ENCODE measurements around the gene CAND2. TPM values are rescaled to one million over a fixed set of nuclear protein-coding genes. Genes with fewer than 3 reads are reported as not detected.
"Not testable (repeated sequence)": the region's sequence is repeated elsewhere in the genome, so short reads cannot be mapped to it uniquely, and the experiment has no call there.

The CAND2 gene
- total and polyA plus RNA-seq, 10 of the 15 experiments (the other 5 are each of a cell fraction or from before 2014, with no cell fraction given): 0.03 to 1.9 (median 0.52) TPM

DNA sequence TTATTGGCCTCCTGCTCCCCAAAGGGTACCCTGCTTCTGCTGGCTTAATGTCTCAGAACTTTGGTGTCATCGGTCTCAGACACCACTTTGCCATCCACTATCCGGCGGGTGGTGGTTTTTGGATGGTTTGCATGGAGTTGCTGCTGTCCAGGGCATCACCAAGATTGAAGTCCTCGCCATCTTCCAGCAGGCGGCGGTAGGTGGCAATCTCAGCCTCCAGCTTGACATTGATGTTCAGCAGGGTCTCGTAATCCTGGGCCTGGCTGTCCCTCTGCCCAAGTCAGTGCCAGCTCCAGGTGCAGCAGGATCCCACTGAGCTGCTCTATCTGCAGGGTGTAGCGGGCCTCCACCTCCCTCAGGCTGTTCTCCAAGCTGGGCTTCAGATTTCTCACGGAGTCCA is 9.1 kb upstream of the CAND2 start:
- TF ChIP-seq CTCF (IDR thresholded peaks at IDR 0.05 in 2 of 3, conservative IDR thresholded peaks at IDR 0.05 in 1 of 3; ENCODE audit: control insufficient read depth in 2 of 3, extremely low read depth in 1 of 3, insufficient read depth in 1 of 3, low read depth in 3 of 3, low read length in 3 of 3): peak; percentile 20 to 58 (median 30); a peak in 4 of 6 replicates
- POLR2A ChIA-PET: not testable (repeated sequence)

GRCh38 chr3:12787967-12788690 is 8.4 kb upstream of the CAND2 start:
- H3K4me2 ChIP-seq (ENCODE audit: control insufficient read depth, insufficient read depth); FAIRE-seq; H2AFZ ChIP-seq (ENCODE audit: control insufficient read depth, low read depth, low read length); H3K27me3 ChIP-seq (replicated peaks in 1 of 2; ENCODE audit: control insufficient read depth in 2 of 2, insufficient read depth in 2 of 2, low read length in 1 of 2); in situ Hi-C loops (cut with MboI); H3K36me3 ChIP-seq (ENCODE audit: control insufficient read depth in 2 of 2, insufficient read depth in 2 of 2, low read length in 1 of 2); H3K4me1 ChIP-seq (ENCODE audit: control insufficient read depth, insufficient read depth, low read length); H3K9me3 ChIP-seq (replicated peaks; ENCODE audit: control insufficient read depth, insufficient read depth, low read length); H3K79me2 ChIP-seq (ENCODE audit: control insufficient read depth, insufficient read depth, low read length); ATAC-seq; POLR2A ChIA-PET; H3K4me3 ChIP-seq; H3K9ac ChIP-seq (ENCODE audit: control insufficient read depth, insufficient read depth, low read length); H4K20me1 ChIP-seq (ENCODE audit: control insufficient read depth, insufficient read depth); intact Hi-C loops (cut with micrococcal nuclease; ENCODE audit: unreplicated experiment); BruUV-seq (replicated peaks); H3K27ac ChIP-seq (ENCODE audit: control insufficient read depth, insufficient read depth); DNase-seq (ENCODE audit: low read depth, low spot score): not testable (repeated sequence)
- RAD21 ChIA-PET (ENCODE audit: unreplicated experiment): interaction anchor here (1.6 to 1.9 kb wide), 3 partner anchors 22 to 103 kb away, joined by 5 to 9 read pairs (median 6); partner anchors contain the start of gene RPL32
- 43% methylated on average over 23 of the region's 23 CpGs for WGBS (ENCODE audit: insufficient coverage, insufficient replicate concordance, low lambda C conversion rate, missing lambda C conversion rate)
- SMC1A ChIA-PET (ENCODE audit: uncharacterized antibody, unreplicated experiment): interaction anchor here (2.4 kb wide), 1 partner anchor 103 kb away, joined by 6 read pairs; no protein-coding TSS in a partner anchor
- CTCF ChIA-PET: interaction anchor here (0.6 to 3.5 kb wide), 12 partner anchors 11 to 994 kb away, joined by 3 to 20 read pairs (median 4); partner anchors contain the start of gene RPL32

More for the DNA sequence above, 9.1 kb upstream of the CAND2 start:
- ATAC-seq; in situ Hi-C loops (cut with MboI); H3K9ac ChIP-seq (ENCODE audit: control insufficient read depth, insufficient read depth, low read length); H3K79me2 ChIP-seq (ENCODE audit: control insufficient read depth, insufficient read depth, low read length); H3K27ac ChIP-seq (ENCODE audit: control insufficient read depth, insufficient read depth); H3K27me3 ChIP-seq (replicated peaks in 1 of 2; ENCODE audit: control insufficient read depth in 2 of 2, insufficient read depth in 2 of 2, low read length in 1 of 2); DNase-seq (ENCODE audit: low read depth, low spot score); H3K4me1 ChIP-seq (ENCODE audit: control insufficient read depth, insufficient read depth, low read length); intact Hi-C loops (cut with micrococcal nuclease; ENCODE audit: unreplicated experiment); H3K36me3 ChIP-seq (ENCODE audit: control insufficient read depth in 2 of 2, insufficient read depth in 2 of 2, low read length in 1 of 2); H3K9me3 ChIP-seq (replicated peaks; ENCODE audit: control insufficient read depth, insufficient read depth, low read length); H3K4me2 ChIP-seq (ENCODE audit: control insufficient read depth, insufficient read depth); H2AFZ ChIP-seq (ENCODE audit: control insufficient read depth, low read depth, low read length); H4K20me1 ChIP-seq (ENCODE audit: control insufficient read depth, insufficient read depth); H3K4me3 ChIP-seq; BruUV-seq (replicated peaks): not testable (repeated sequence)
- 13% methylated on average over 9 of the region's 9 CpGs for WGBS (ENCODE audit: insufficient coverage, insufficient replicate concordance, low lambda C conversion rate, missing lambda C conversion rate)
- peak; percentile 18 for FAIRE-seq
- ChIA-PET CTCF (interaction anchor here (0.6 to 3.5 kb wide), 12 partner anchors 12 to 994 kb away, joined by 3 to 20 read pairs (median 4); partner anchors contain the start of gene RPL32), RAD21 (ENCODE audit: unreplicated experiment) (interaction anchor here (0.7 to 1.9 kb wide), 4 partner anchors 23 to 103 kb away, joined by 3 to 9 read pairs (median 6); partner anchors contain the start of gene RPL32), SMC1A (ENCODE audit: uncharacterized antibody, unreplicated experiment) (interaction anchor here (2.4 kb wide), 1 partner anchor 104 kb away, joined by 6 read pairs; no protein-coding TSS in a partner anchor)

All from GM12878 (cell line).